HepG2 (cell line): ENCODE measurements around the gene TRAPPC3. TPM values are rescaled to one million over a fixed set of nuclear protein-coding genes. Genes with fewer than 3 reads are reported as not detected.

ENCODE experiments used
- ASH2L ChIP-seq: fragments of 300-600, 200-600 bp; sonication (generic); IDR thresholded peaks from 2 replicates; pipeline ENCODE4 v1.7.0; 2017; ENCODE audit warnings: low read depth, mild to moderate bottlenecking, moderate library complexity, mixed read lengths, low read length; ENCODE audit not compliant: insufficient read length
- CEBPB ChIP-seq: IDR thresholded peaks from 2 replicates; pipeline ENCODE4 v1.6.1; 2011; ENCODE audit warnings: low read depth, low read length, improper control_type of control experiment, borderline replicate concordance
- DR1 ChIP-seq: sonication (generic); formaldehyde crosslinking; IDR thresholded peaks from 2 replicates; pipeline ENCODE4 v1.8.0; 2021; ENCODE audit warnings: mild to moderate bottlenecking, missing genetic modification reagents, inconsistent platforms
- ESRRA ChIP-seq: sonication (generic); formaldehyde crosslinking; IDR thresholded peaks from 2 replicates; pipeline ENCODE4 v1.5.1; 2020; ENCODE audit warnings: mild to moderate bottlenecking, low read depth, missing genetic modification reagents
- GFI1 ChIP-seq: sonication (generic); formaldehyde crosslinking; IDR thresholded peaks from 2 replicates; pipeline ENCODE4 v1.5.0; 2020; ENCODE audit warnings: missing genetic modification reagents, mild to moderate bottlenecking, borderline replicate concordance
- GPN1 ChIP-seq: sonication (generic); formaldehyde crosslinking; IDR thresholded peaks from 2 replicates; pipeline ENCODE4 v1.5.1; 2020; ENCODE audit warnings: missing genetic modification reagents, borderline replicate concordance
- HCFC1 ChIP-seq: fragments of 150-350 bp; IDR thresholded peaks from 2 replicates; pipeline ENCODE4 v1.6.1; 2014; ENCODE audit warnings: low read depth, low read length
- HOXA9 ChIP-seq: sonication (generic); formaldehyde crosslinking; IDR thresholded peaks from 2 replicates; pipeline ENCODE4 v1.8.1; 2022; ENCODE audit warnings: missing genetic modification reagents, mild to moderate bottlenecking, moderate library complexity, borderline replicate concordance
- JUNB ChIP-seq: sonication (generic); formaldehyde crosslinking; IDR thresholded peaks from 2 replicates; pipeline ENCODE4 v1.8.0; 2022; ENCODE audit warnings: missing genetic modification reagents, mild to moderate bottlenecking, borderline replicate concordance
- MBNL3 ChIP-seq: fragments of 250-450 bp; sonication (Bioruptor Pico); conservative IDR thresholded peaks from 2 replicates; pipeline ENCODE4 v1.8.0; 2022; ENCODE audit warnings: mild to moderate bottlenecking, inconsistent platforms
- MLX ChIP-seq: IDR thresholded peaks from 2 replicates; pipeline ENCODE4 v1.6.1; 2016
- PRMT3 ChIP-seq: sonication (generic); formaldehyde crosslinking; IDR thresholded peaks from 2 replicates; pipeline ENCODE4 v1.8.1; 2022; ENCODE audit warnings: low read depth, mild to moderate bottlenecking, moderate library complexity, missing genetic modification reagents, borderline replicate concordance
- RXRA ChIP-seq: sonication (generic); formaldehyde crosslinking; IDR thresholded peaks from 2 replicates; pipeline ENCODE4 v1.5.1; 2020; ENCODE audit warnings: missing genetic modification reagents
- SAP130 ChIP-seq: IDR thresholded peaks from 2 replicates; pipeline ENCODE4 v1.6.1; 2016; ENCODE audit warnings: low read depth
- ZBTB3 ChIP-seq: sonication (generic); formaldehyde crosslinking; IDR thresholded peaks from 2 replicates; pipeline ENCODE4 v1.4.0; 2020; ENCODE audit warnings: low read depth, mild to moderate bottlenecking, moderate library complexity, missing genetic modification reagents, borderline replicate concordance
- ZFP1 ChIP-seq: IDR thresholded peaks from 2 replicates; pipeline ENCODE4 v1.6.1; 2016
- ZGPAT ChIP-seq: IDR thresholded peaks from 2 replicates; pipeline ENCODE4 v1.6.1; 2016; ENCODE audit warnings: mild to moderate bottlenecking
- ZNF232 ChIP-seq: sonication (generic); formaldehyde crosslinking; IDR thresholded peaks from 2 replicates; pipeline ENCODE4 v1.4.0; 2020; ENCODE audit warnings: missing genetic modification reagents, borderline replicate concordance
- ZNF24 ChIP-seq: fragments of 450-650 bp; IDR thresholded peaks from 2 replicates; pipeline ENCODE4 v1.6.1; 2017; ENCODE audit warnings: antibody characterized with exemption, mild to moderate bottlenecking
- ZNF30 ChIP-seq: sonication (generic); formaldehyde crosslinking; IDR thresholded peaks from 2 replicates; pipeline ENCODE4 v1.5.0; 2020; ENCODE audit warnings: mild to moderate bottlenecking, missing genetic modification reagents
- ZNF430 ChIP-seq: sonication (generic); formaldehyde crosslinking; IDR thresholded peaks from 2 replicates; pipeline ENCODE4 v1.9.0; 2021; ENCODE audit warnings: mild to moderate bottlenecking, missing genetic modification reagents
- ZNF563 ChIP-seq: sonication (generic); formaldehyde crosslinking; IDR thresholded peaks from 2 replicates; pipeline ENCODE4 v1.8.0; 2022; ENCODE audit warnings: mild to moderate bottlenecking, moderate library complexity, missing genetic modification reagents
- ZNF75D ChIP-seq: sonication (generic); formaldehyde crosslinking; IDR thresholded peaks from 2 replicates; pipeline ENCODE4 v1.8.1; 2023; ENCODE audit warnings: missing genetic modification reagents, mild to moderate bottlenecking, borderline replicate concordance
- polyA plus RNA-seq, 8 experiments: library from polyadenylated mRNA; depleted of rRNA in 3 of 8; stranded (reverse) in 7 of 8; unstranded in 1 of 8; fragments of >200 nt; fragmentation: Illumina TruSeq in 4 of 8; extraction: Trizol in 4 of 8; gene quantifications; 2 replicates each; pipeline versions ENCODE4 v1.2.1 to v1.2.3, GENCODE V29; 2011 to 2016; ENCODE audit warnings: low read depth in 4 of 8, missing spikeins in 1 of 8, mixed read lengths in 1 of 8; ENCODE audit not compliant: insufficient read depth in 1 of 8
- total RNA-seq, 5 experiments: library from RNA; depleted of rRNA; stranded (reverse); fragments of >200 nt; fragmentation: Illumina TruSeq; extraction: Trizol; gene quantifications; 2 replicates each; pipeline ENCODE4 v1.2.3, GENCODE V29; 2016; ENCODE audit warnings: low read depth in 1 of 5
- TF ChIP-seq, protein P1 (sequence below): sonication (generic); formaldehyde crosslinking; IDR thresholded peaks from 2 replicates; pipeline ENCODE4 v1.9.0; 2021; ENCODE audit warnings: missing genetic modification reagents, mild to moderate bottlenecking, borderline replicate concordance
- TF ChIP-seq, protein P2 (sequence below): sonication (generic); formaldehyde crosslinking; IDR thresholded peaks from 2 replicates; pipeline ENCODE4 v1.9.0; 2021; ENCODE audit warnings: missing genetic modification reagents, borderline replicate concordance

The TRAPPC3 gene
- total and polyA plus RNA-seq, 2 of the 13 experiments (the other 11 are each of a cell fraction or from before 2014, with no cell fraction given) = 53.7 to 62.4 TPM

DNA sequence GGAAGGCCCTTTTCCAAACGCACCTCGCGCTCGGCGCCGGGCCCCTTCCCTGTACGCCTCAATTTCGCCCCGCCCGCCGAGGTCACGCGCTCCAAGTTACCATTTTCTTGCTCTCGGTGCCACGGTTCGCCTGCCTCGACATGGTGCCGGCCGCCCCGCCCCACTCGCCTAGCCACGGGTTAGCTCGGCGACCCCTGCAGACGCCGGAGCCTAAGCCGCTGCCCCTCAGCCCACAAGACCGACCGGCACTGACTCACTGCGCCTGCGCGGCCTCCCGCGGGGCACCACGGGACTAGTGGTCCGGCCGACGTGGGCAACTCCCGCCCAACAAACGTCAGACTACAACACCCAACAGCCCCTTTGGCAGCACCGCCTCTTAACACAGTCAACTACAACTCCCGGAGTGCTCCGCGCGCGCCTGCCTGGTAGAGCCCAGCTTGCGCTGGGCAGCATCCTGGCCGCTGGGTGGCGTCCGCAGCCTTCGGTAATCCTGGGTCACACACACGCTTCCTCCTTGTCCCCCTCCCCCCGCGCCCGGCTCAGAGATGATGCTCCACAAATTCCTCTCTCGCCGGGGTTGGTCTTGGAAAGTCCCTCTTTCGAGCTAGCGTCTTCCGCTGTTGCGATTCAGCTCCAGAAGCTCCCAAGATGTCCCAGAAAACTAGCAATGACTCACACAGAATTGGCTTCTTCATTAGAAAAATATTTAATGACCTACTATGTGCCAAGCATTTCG is at the start of gene TRAPPC3 (continued):
- TF ChIP-seq, protein P1, sequence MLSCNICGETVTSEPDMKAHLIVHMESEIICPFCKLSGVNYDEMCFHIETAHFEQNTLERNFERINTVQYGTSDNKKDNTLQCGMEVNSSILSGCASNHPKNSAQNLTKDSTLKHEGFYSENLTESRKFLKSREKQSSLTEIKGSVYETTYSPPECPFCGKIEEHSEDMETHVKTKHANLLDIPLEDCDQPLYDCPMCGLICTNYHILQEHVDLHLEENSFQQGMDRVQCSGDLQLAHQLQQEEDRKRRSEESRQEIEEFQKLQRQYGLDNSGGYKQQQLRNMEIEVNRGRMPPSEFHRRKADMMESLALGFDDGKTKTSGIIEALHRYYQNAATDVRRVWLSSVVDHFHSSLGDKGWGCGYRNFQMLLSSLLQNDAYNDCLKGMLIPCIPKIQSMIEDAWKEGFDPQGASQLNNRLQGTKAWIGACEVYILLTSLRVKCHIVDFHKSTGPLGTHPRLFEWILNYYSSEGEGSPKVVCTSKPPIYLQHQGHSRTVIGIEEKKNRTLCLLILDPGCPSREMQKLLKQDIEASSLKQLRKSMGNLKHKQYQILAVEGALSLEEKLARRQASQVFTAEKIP (CRISPR knock-in tag) = no peak
- TF ChIP-seq ZFP1 (CRISPR knock-in tag) (no peak), DR1 (CRISPR knock-in tag) (0 out of 2 replicates have a peak, but pooled peaks have one; percentile 23), CEBPB (no peak), GFI1 (no peak; the same call in 1 of the 2 replicates), ZGPAT (CRISPR knock-in tag) (peak; percentile 83), ASH2L (peak; percentile 72), PRMT3 (no peak), SAP130 (CRISPR knock-in tag) (peak; percentile 85), RXRA (peak; percentile 68; the same call in 1 of the 2 replicates), ZNF232 (CRISPR knock-in tag) (peak; percentile 79; the same call in 1 of the 2 replicates), GPN1 (CRISPR knock-in tag) (no peak), ZNF563 (no peak), ZBTB3 (no peak), ZNF75D (no peak), MBNL3 (CRISPR knock-in tag) (no peak), ESRRA (CRISPR knock-in tag) (peak; percentile 42; the same call in 1 of the 2 replicates), ZNF24 (no peak), MLX (CRISPR knock-in tag) (0 out of 2 replicates have a peak, but pooled peaks have one; percentile 19), JUNB (CRISPR knock-in tag) (no peak), HCFC1 (peak; percentile 99), ZNF30 (CRISPR knock-in tag) (no peak), HOXA9 (CRISPR knock-in tag) (no peak), ZNF430 (CRISPR knock-in tag) (peak; percentile 59; the same call in 1 of the 2 replicates)
- TF ChIP-seq, protein P2, sequence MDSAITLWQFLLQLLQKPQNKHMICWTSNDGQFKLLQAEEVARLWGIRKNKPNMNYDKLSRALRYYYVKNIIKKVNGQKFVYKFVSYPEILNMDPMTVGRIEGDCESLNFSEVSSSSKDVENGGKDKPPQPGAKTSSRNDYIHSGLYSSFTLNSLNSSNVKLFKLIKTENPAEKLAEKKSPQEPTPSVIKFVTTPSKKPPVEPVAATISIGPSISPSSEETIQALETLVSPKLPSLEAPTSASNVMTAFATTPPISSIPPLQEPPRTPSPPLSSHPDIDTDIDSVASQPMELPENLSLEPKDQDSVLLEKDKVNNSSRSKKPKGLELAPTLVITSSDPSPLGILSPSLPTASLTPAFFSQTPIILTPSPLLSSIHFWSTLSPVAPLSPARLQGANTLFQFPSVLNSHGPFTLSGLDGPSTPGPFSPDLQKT (CRISPR knock-in tag) = no peak
